HCT116 (cell line): Measurements from ENCODE around the gene PRELID1. TPM values are rescaled to one million over a fixed set of nuclear protein-coding genes. Genes with fewer than 3 reads are reported as not detected.

Experiments
- ATAC-seq: fragments of 200-7000 bp; cut with Tn5 transposase; 2 replicates; pipeline ENCODE4 v1.9.1; 2020; ENCODE audit warnings: mild to moderate bottlenecking, moderate library complexity
- BruUV-seq: library from RNA; stranded (reverse); fragments of 400-500 nt; replicated peaks from 2 replicates; lab custom pipeline; 2021; lab: Mats Ljungman, UMichigan
- CTCF ChIA-PET: fragments of 300-600 bp; sonication (Branson Sonifier 250); formaldehyde crosslinking; loops from one replicate; lab custom pipeline; 2021; ENCODE audit warnings: antibody characterized with exemption; lab: Charles Lee
- POLR2A ChIA-PET: fragments of 300-600, 350-600 bp; sonication (Branson Sonifier 250); formaldehyde crosslinking; loops from one replicate; lab custom pipeline; 2021; ENCODE audit warnings: antibody characterized with exemption; lab: Charles Lee
- RAD21 ChIA-PET, 2 experiments: fragments of 300-600 bp; sonication (Branson Sonifier 250); formaldehyde crosslinking; loops; one replicate each; lab custom pipeline; 2023; ENCODE audit warnings: low total read pairs in 2 of 2; ENCODE audit not compliant: uncharacterized antibody in 2 of 2, unreplicated experiment in 2 of 2, low non-redundant PET in 1 of 2; lab: Charles Lee
- DNase-seq: peaks from one replicate; pipeline ENCODE4 v3.0.0-alpha.2; 2010; ENCODE audit warnings: low read depth, low spot score
- H2AFZ ChIP-seq: fragments of 200-600 bp; shearing (Covaris generic), sonication (generic); 2 replicates; pipeline ENCODE4 v1.6.1; 2017; ENCODE audit warnings: low read depth, mixed run types, mixed read lengths, antibody characterized with exemption, low read length; ENCODE audit not compliant: poor library complexity, severe bottlenecking
- H3K27ac ChIP-seq: 2 replicates; pipeline ENCODE4 v1.5.1; 2012; ENCODE audit warnings: low read depth, low read length
- H3K27me3 ChIP-seq: fragments of 200-600 bp; sonication (generic); 2 replicates; pipeline ENCODE4 v1.6.1; 2016; ENCODE audit warnings: mixed run types, low read length, mixed read lengths; ENCODE audit not compliant: insufficient read depth
- H3K36me3 ChIP-seq, 2 experiments: fragments of 200-500 bp in 1 of 2; fragments of 200-600 bp in 1 of 2; sonication (Bioruptor generic) in 1 of 2; sonication (generic) in 1 of 2; 2 replicates each; pipeline versions ENCODE4 v1.5.1 to v1.6.1; 2014 to 2016; ENCODE audit warnings: low read length in 2 of 2, inconsistent platforms in 1 of 2, mixed read lengths in 1 of 2, mixed run types in 1 of 2; ENCODE audit not compliant: insufficient read depth in 2 of 2, control insufficient read depth in 1 of 2
- H3K4me1 ChIP-seq, 2 experiments: fragments of 200-600 bp in 1 of 2; sonication (generic) in 1 of 2; 2 replicates each; pipeline versions ENCODE4 v1.5.1 to v1.6.1; 2012 to 2017; ENCODE audit warnings: low read length in 2 of 2, inconsistent platforms in 1 of 2, mild to moderate bottlenecking in 1 of 2, mixed read lengths in 1 of 2, mixed run types in 1 of 2, moderate library complexity in 1 of 2; ENCODE audit not compliant: insufficient read depth in 2 of 2, control insufficient read depth in 1 of 2
- H3K4me2 ChIP-seq: fragments of 200-600 bp; sonication (generic); 2 replicates; pipeline ENCODE4 v1.6.1; 2017; ENCODE audit warnings: mixed run types, low read length, mixed read lengths
- H3K4me3 ChIP-seq, 2 experiments: fragments of 200-600 bp in 1 of 2; sonication (generic) in 1 of 2; replicated peaks in 1 of 2; 2 replicates each; pipeline ENCODE4 v1.5.1; 2011 to 2016; ENCODE audit warnings: low read length in 2 of 2, control low read depth in 1 of 2, low read depth in 1 of 2, mild to moderate bottlenecking in 1 of 2, mixed read lengths in 1 of 2, mixed run types in 1 of 2
- H3K79me2 ChIP-seq: fragments of 200-600 bp; sonication (generic); 2 replicates; pipeline ENCODE4 v1.6.1; 2017; ENCODE audit warnings: mild to moderate bottlenecking, mixed run types, low read length, moderate library complexity, mixed read lengths; ENCODE audit not compliant: insufficient read depth
- H3K9ac ChIP-seq: fragments of 200-600 bp; sonication (generic); 2 replicates; pipeline ENCODE4 v1.6.1; 2016; ENCODE audit warnings: low read length, mixed read lengths
- H3K9me2 ChIP-seq: fragments of 200-600 bp; sonication (generic), shearing (Covaris generic); 2 replicates; pipeline ENCODE4 v1.6.1; 2017; ENCODE audit warnings: mixed run types, mild to moderate bottlenecking, moderate library complexity; ENCODE audit not compliant: insufficient read depth
- H3K9me3 ChIP-seq, 2 experiments: fragments of 200-500 bp in 1 of 2; fragments of 200-600 bp in 1 of 2; sonication (Bioruptor generic) in 1 of 2; sonication (generic) in 1 of 2; 2 replicates each; pipeline ENCODE4 v1.6.1; 2014 to 2017; ENCODE audit warnings: low read length in 2 of 2, mixed read lengths in 2 of 2, inconsistent platforms in 1 of 2, low read depth in 1 of 2, mild to moderate bottlenecking in 1 of 2, mixed run types in 1 of 2, moderate library complexity in 1 of 2; ENCODE audit not compliant: control insufficient read depth in 1 of 2, insufficient read depth in 1 of 2
- H4K20me1 ChIP-seq: fragments of 200-600 bp; sonication (generic), shearing (Covaris generic); 2 replicates; pipeline ENCODE4 v1.6.1; 2017; ENCODE audit warnings: mixed run types, mild to moderate bottlenecking, moderate library complexity; ENCODE audit not compliant: insufficient read depth
- CEBPB ChIP-seq: IDR thresholded peaks from 2 replicates; pipeline ENCODE4 v1.6.1; 2012; ENCODE audit warnings: low read depth
- ELF1 ChIP-seq: IDR thresholded peaks from 2 replicates; pipeline ENCODE4 v1.6.1; 2012; ENCODE audit warnings: low read depth, borderline replicate concordance
- JUND ChIP-seq: IDR thresholded peaks from 2 replicates; pipeline ENCODE4 v1.6.1; 2012
- POLR2A ChIP-seq: IDR thresholded peaks from 2 replicates; pipeline ENCODE4 v1.7.0; 2011; ENCODE audit warnings: borderline replicate concordance; ENCODE audit not compliant: insufficient read depth, insufficient read length; ENCODE audit errors: extremely low read depth
- SP1 ChIP-seq: IDR thresholded peaks from 2 replicates; pipeline ENCODE4 v1.6.1; 2012; ENCODE audit warnings: low read depth
- SRF ChIP-seq: IDR thresholded peaks from 2 replicates; pipeline ENCODE4 v1.6.1; 2012; ENCODE audit warnings: low read depth
- TCF7L2 ChIP-seq: IDR thresholded peaks from 2 replicates; pipeline ENCODE4 v1.7.0; 2011; ENCODE audit warnings: borderline replicate concordance, inconsistent platforms; ENCODE audit not compliant: insufficient read depth, insufficient read length; ENCODE audit errors: extremely low read depth
- ZFX ChIP-seq: fragments of 450-650 bp; IDR thresholded peaks from 2 replicates; pipeline ENCODE4 v1.6.1; 2017
- intact Hi-C: fragments of 100-400 bp; cut with micrococcal nuclease; formaldehyde crosslinking; loops from 2 replicates; pipeline ENCODE4 v1.10.0; 2022
- total RNA-seq: library from RNA; stranded (reverse); gene quantifications from one replicate; pipeline ENCODE4 v1.2.1, GENCODE V29; 2021; ENCODE audit not compliant: unreplicated experiment
- TF ChIP-seq, protein P1 (sequence below), 3 experiments: fragments of 200-600 bp in 1 of 3; sonication (generic) in 1 of 3; IDR thresholded peaks in 2 of 3; conservative IDR thresholded peaks in 1 of 3; 2 replicates each; pipeline ENCODE4 v1.5.1; 2012 to 2017; ENCODE audit warnings: low read depth in 2 of 3, low read length in 2 of 3, antibody characterized with exemption in 1 of 3, borderline replicate concordance in 1 of 3, control low read depth in 1 of 3, mild to moderate bottlenecking in 1 of 3, mixed read lengths in 1 of 3, mixed run types in 1 of 3, moderate library complexity in 1 of 3; ENCODE audit not compliant: insufficient read depth in 1 of 3
- TF ChIP-seq, protein P2 (sequence below): IDR thresholded peaks from 2 replicates; pipeline ENCODE4 v1.6.1; 2012; ENCODE audit warnings: low read depth
- TF ChIP-seq, protein P3 (sequence below): IDR thresholded peaks from 2 replicates; pipeline ENCODE4 v1.6.1; 2012
- TF ChIP-seq, protein P4 (sequence below): IDR thresholded peaks from 2 replicates; pipeline ENCODE4 v1.6.1; 2012

The PRELID1 gene
- total RNA-seq, 1 experiment from 2014 or later, result 223 TPM

DNA sequence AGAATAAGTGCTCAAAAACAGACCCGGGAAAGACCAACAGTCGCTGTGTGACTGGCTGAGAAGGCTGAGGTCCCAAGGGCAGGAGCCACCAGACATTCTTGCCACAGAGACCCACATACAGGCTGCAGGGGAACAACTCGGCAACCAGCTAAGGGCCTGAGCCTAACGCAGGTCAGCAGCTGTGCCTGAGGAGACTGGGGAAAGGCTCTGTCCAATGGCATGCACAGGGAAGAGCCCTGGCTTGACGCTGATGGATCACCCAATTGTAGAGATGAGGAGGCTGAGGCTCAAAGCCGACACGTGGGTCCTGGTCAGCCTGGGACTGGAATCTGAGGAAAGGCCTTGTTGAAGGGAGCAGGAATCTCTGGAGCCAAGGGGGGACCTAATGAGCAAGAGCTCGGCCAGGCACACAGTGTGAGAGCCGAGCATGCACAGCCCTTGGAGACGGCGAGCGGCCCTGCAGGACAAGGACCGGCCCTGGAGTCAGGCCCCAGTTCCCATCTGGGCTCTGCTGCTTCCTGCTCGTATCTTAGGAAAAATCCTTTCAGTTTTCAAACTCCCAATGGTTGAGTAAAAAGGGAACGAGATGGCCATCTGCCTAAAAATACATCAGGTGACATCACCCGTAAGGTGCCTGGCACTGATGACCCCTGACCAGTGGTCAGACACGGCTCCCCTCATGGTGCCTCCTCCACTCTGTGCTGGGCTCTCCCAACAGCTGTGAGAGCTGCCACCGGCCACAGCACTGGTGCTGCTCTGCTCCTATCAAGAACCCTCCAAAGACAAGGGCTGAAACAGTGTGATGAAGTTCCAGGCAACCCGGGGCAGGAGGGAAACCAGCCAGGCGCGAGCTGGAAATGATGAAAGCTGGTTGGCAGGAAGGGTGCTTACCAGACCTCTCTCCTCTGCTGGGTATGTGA, 31.4 kb downstream of the PRELID1 start:
- Histone ChIP-seq H3K36me3 (peaks cover 30 to 35% of the 10 kb centered on the region in 2 experiments; a peak in 3 of 4 replicates), H3K4me1 (no peaks in the 10 kb centered on the region), H3K27ac (no peak overlapping the region), H3K9ac (no peak overlapping the region), H3K9me2 (no peaks in the 10 kb centered on the region), H3K4me3 (no peak overlapping the region), H3K9me3 (no peaks in the 10 kb centered on the region), H4K20me1 (no peaks in the 10 kb centered on the region), H3K79me2 (peaks cover 11% of the 10 kb centered on the region), H3K4me2 (no peak overlapping the region), H3K27me3 (no peaks in the 10 kb centered on the region), H2AFZ (no peak overlapping the region)
- ChIA-PET RAD21 (no interaction called here), POLR2A (no interaction called here), CTCF (interaction anchor here (1.3 kb wide), 1 partner anchor 36 kb away, joined by 3 read pairs; no protein-coding TSS in a partner anchor)
- DNase-seq, result no peak
- ATAC-seq, result no peak
- TF ChIP-seq, protein P1, sequence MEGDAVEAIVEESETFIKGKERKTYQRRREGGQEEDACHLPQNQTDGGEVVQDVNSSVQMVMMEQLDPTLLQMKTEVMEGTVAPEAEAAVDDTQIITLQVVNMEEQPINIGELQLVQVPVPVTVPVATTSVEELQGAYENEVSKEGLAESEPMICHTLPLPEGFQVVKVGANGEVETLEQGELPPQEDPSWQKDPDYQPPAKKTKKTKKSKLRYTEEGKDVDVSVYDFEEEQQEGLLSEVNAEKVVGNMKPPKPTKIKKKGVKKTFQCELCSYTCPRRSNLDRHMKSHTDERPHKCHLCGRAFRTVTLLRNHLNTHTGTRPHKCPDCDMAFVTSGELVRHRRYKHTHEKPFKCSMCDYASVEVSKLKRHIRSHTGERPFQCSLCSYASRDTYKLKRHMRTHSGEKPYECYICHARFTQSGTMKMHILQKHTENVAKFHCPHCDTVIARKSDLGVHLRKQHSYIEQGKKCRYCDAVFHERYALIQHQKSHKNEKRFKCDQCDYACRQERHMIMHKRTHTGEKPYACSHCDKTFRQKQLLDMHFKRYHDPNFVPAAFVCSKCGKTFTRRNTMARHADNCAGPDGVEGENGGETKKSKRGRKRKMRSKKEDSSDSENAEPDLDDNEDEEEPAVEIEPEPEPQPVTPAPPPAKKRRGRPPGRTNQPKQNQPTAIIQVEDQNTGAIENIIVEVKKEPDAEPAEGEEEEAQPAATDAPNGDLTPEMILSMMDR (IDR thresholded peaks at IDR 0.05 in 2 of 3, conservative IDR thresholded peaks at IDR 0.05 in 1 of 3; ENCODE audit: borderline replicate concordance in 1 of 3, insufficient read depth in 1 of 3, low read depth in 2 of 3, low read length in 2 of 3), result no peak
- TF ChIP-seq SP1 (no peak), CEBPB (no peak), POLR2A (no peak), ELF1 (no peak), ZFX (no peak), SRF (no peak), JUND (no peak), TCF7L2 (no peak)
- TF ChIP-seq, protein P2, sequence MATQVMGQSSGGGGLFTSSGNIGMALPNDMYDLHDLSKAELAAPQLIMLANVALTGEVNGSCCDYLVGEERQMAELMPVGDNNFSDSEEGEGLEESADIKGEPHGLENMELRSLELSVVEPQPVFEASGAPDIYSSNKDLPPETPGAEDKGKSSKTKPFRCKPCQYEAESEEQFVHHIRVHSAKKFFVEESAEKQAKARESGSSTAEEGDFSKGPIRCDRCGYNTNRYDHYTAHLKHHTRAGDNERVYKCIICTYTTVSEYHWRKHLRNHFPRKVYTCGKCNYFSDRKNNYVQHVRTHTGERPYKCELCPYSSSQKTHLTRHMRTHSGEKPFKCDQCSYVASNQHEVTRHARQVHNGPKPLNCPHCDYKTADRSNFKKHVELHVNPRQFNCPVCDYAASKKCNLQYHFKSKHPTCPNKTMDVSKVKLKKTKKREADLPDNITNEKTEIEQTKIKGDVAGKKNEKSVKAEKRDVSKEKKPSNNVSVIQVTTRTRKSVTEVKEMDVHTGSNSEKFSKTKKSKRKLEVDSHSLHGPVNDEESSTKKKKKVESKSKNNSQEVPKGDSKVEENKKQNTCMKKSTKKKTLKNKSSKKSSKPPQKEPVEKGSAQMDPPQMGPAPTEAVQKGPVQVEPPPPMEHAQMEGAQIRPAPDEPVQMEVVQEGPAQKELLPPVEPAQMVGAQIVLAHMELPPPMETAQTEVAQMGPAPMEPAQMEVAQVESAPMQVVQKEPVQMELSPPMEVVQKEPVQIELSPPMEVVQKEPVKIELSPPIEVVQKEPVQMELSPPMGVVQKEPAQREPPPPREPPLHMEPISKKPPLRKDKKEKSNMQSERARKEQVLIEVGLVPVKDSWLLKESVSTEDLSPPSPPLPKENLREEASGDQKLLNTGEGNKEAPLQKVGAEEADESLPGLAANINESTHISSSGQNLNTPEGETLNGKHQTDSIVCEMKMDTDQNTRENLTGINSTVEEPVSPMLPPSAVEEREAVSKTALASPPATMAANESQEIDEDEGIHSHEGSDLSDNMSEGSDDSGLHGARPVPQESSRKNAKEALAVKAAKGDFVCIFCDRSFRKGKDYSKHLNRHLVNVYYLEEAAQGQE, result no peak
- TF ChIP-seq, protein P3, sequence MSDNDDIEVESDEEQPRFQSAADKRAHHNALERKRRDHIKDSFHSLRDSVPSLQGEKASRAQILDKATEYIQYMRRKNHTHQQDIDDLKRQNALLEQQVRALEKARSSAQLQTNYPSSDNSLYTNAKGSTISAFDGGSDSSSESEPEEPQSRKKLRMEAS, result no peak
- TF ChIP-seq, protein P4, sequence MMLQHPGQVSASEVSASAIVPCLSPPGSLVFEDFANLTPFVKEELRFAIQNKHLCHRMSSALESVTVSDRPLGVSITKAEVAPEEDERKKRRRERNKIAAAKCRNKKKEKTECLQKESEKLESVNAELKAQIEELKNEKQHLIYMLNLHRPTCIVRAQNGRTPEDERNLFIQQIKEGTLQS, result no peak
- intact Hi-C loops, result no loop called here
- BruUV-seq, result no TSS peak
